GM21825 (cell line): Measurements from ENCODE around the gene PI16.
A peak's percentile ranks its signal among the peaks of the same experiment; 100 is the strongest.

ENCODE experiments used
- ATAC-seq: cut with Tn5 transposase; IDR thresholded peaks from one replicate; pipeline ENCODE4 v1.9.1; 2021; ENCODE audit warnings: mild to moderate bottlenecking, moderate library complexity; ENCODE audit not compliant: unreplicated experiment

The PI16 gene, protein sequence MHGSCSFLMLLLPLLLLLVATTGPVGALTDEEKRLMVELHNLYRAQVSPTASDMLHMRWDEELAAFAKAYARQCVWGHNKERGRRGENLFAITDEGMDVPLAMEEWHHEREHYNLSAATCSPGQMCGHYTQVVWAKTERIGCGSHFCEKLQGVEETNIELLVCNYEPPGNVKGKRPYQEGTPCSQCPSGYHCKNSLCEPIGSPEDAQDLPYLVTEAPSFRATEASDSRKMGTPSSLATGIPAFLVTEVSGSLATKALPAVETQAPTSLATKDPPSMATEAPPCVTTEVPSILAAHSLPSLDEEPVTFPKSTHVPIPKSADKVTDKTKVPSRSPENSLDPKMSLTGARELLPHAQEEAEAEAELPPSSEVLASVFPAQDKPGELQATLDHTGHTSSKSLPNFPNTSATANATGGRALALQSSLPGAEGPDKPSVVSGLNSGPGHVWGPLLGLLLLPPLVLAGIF

GRCh38 chr6:36954262-36954931, at the start of gene PI16:
TSS of gene PI16 (plus strand) at chr6:36954738. CDS start at chr6:36954761, 23 bp downstream.
- no peak for ATAC-seq

- ATAC-seq = no peak
Measured at GRCh38 chr6:36904851-36905393, 49.6 kb upstream of the PI16 start.

DNA sequence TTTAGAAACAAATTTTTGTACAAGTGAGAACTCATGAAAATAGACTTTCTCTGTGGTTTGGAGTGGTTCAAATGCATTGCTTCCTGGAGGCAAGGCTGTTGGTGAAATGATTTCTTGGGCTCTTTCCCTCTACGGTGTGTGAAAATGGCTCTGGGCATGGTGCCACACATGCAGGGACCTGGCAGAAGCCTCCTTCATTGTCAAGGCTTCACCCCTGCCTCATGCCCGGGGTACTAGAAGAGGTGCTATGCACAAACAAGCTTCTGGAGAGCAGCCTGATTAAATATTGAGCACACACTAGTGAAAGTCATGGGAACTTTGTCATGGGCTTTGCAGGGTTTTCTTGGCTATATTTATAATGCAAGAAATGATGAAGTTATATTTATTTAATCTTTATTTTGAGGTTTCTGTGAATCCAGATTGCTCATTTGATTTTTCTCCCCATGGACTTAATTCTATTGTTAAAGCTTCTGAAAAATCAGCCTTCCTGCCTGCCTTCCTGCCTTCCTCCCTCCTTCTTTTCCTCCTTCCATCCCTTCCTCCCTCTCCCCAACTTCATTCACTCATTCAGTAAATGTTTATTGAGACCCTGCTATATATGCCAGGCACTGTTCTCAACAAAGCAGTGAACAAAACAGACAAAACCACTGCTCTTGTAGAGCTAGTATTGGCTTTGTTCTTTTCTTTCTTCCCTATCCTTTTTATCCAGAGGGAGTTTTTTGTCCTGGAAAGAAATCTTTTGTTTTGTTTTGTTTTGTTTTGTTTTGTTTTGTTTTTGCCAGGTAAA, 47.8 kb upstream of the PI16 start:
- ATAC-seq = no peak

DNA sequence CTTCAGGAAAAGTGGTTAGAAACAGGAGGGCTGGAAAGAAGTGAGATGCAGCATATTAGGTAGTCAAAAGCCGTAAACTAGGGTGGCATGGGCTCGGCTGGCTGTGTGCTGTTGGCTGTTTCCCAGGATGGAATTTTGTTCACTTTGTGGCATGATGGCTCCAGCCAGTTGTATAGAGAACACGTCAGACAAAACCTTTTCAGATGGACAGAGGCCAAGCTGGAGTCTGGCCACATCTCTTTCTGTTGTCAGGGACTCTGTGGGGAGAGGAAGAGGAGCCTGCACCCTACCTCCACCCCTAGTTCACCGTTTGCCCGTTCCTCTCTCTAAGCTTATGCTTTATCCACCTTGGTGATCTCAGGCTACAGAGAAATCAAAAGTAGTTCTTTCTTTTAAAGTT, 46.8 kb upstream of the PI16 start:
- no peak for ATAC-seq

DNA sequence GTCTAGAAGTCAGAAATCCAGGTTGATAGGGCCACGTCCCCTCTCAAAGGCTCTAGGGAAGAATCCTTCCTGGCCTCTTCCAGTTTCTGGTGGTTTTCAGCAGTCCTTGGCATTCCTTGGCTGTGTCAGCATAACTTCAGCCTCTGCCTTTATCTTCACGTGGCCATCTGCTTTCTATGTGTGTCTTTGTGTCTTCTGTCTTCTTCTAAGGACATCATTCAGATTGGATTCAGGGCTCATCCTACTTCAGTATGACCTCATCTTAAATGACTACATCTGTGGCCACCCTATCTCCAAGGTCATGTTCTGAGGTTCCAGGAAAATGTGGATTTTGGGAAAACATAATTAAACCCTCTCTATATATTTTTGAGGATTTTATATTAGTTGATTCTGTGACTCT, 45.8 kb upstream of the PI16 start:
- ATAC-seq = no peak

GRCh38 chr6:36912030-36912454, 42.5 kb upstream of the PI16 start:
- ATAC-seq = peak; percentile 33

DNA sequence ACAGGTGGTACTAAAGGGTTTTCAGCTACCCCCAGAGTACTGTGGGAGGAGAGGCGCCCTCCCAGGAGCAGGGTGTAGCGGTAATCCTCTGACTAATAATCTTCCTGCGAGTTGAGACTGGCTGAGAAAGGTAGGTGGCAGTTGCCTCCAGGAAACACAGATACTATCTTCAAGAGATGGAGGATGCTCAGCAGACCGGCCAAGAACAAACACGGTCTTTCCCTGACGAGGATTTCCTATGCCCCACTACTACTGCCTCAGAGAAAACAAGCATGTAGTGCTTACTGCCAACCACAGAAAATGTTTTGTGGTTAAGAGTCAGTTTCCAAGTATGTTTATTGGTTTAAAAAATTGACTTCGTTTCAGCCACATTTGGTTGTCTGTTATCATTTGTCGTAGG, 42.0 kb upstream of the PI16 start:
- ATAC-seq = peak; percentile 91

DNA sequence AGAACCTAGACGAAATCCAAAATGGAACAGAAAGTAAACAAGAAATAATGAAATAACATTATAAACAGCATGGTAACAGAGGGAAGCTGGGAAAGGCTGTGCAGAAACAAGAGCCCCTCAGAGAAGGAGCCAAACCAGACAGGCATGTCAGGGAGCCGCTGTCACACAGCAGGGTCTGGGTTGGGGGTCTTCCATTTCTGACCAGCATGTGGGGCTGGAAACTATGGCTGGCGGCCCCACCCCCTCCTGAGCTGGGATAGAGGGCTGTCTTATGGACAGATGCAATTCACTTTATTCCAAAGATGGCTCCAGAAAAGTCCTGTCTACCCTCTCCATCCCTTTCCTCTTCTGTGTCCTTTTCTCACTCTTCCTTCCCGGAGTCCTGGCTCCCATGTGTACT, 41.5 kb upstream of the PI16 start:
- no peak for ATAC-seq

DNA sequence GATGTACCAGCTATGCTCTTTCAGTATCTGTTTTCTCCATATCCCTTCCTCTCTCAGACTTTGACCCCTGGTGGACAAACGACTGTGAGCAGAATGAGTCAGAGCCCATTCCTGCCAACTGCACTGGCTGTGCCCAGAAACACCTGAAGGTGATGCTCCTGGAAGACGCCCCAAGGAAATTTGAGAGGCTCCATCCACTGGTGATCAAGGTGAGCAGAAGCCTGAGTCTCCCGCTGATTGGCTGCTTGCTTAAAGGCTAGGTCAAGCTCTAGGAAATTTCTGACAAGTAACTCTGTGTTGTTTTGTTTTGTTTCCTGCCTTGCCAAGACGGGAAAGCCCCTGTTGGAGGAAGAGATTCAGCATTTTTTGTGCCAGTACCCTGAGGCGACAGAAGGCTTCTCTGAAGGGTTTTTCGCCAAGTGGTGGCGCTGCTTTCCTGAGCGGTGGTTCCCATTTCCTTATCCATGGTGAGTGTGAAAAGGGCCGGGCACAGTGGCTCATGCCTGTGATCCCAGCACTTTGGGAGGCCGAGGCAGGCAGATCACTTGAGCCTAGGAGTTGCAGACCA, 40.2 kb upstream of the PI16 start:
- no peak for ATAC-seq

DNA sequence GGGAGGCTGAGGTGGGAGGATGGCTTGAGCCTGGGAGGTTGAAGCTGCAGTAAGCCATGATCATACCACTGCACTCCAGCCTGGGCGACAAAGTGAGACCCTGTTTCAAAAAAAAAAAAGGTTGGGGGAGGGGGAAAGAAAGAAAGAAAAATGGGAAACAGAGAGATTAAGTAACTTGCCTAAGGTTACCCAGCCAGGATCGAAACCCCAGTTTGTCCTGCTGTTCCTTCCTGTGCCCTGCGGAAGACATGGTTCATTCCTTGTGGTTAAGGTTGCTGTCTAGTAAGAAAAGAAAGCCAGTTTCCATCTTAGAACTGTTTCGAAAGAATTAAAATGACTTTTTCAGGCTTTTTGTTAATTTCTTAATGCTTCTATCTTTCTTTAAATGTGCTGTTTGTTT, 38.9 kb upstream of the PI16 start:
- ATAC-seq = no peak

DNA sequence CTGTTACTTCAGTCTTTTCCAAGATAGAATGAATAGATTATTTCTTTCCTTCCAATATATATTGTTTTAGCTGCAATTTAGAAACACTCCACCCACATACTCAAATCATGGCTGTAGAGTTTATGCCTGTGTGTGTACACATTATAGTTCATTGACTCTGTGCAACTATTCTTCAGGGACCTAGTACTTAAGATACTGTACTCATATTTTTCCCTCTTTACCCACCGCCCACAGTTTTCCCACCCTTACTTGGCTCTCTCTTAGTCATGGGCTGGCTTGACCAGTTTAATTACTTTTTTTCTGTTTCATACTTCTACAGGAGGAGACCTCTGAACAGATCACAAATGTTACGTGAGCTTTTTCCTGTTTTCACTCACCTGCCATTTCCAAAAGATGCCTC, 38.4 kb upstream of the PI16 start:
- ATAC-seq = no peak

GRCh38 chr6:36917541-36918193, 36.9 kb upstream of the PI16 start:
- no peak for ATAC-seq

DNA sequence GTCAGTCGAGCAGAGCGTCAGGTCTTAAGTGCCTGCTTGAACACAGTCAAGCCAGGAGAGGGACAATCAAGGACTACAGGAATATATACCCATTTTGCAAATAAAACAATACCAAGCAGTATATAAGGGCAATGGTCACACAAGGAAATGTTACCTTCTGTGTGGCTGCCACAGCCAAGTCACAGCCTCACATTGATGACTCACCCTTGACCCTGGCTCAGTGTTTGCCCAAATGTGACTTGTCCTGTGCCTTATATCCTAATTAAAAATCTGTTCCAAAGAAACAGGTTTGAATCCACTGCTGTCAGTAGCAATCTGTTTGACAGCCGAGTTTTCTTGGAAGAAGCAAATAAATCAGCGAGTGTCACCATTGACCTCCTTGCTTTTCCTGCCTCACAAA, 34.5 kb upstream of the PI16 start:
- no peak for ATAC-seq

GRCh38 chr6:36920546-36920945, 34.0 kb upstream of the PI16 start:
- no peak for ATAC-seq

DNA sequence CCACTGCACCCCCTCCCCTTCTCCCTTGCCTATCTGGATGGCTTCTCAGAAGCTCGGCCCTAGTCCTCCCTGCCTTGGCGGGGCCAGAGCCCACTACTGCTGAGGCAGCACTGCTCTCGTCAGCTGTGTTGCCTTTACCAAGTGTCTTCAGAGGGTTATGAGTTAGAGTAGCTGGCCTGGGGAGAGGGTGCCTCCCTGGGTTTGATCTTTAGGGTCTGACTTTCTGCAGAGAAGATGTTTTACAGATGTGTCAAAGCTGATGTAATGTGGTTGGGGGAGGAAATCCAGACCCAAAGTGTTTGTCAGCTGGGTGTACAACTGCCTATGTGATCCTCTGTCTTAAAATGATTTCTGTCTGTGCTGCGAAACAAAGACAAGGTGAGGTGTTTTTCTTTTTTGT, 30.4 kb upstream of the PI16 start:
- ATAC-seq = no peak

DNA sequence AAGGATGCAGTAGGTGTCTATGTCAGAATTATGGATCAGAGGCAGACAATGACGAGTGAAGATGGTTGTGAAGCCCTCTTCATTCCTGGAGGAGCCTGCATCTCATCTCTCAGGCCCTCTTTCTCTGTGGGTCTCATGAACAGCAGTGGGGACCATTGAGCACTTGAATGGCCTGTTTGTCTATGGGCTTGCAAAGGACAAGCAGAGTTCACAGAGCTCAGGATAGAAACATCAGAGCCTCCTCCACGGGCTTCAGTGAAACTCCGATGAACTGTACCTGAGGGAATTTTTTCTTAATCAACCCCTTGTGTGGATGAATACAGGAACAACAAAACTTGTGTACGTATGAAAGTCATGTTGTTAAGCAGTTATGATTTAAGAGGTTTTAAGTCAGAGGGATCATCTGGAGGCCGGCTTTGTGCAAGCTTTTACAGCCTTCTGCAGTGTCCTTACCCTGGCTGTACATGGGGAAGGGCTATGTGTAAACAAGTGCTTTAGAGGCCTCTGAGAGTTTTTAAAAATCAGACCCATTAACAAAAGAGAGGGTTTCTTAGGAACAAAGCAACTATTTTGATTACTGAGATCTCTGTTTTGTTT, 29.7 kb upstream of the PI16 start:
- no peak for ATAC-seq

- no peak for ATAC-seq
Measured at GRCh38 chr6:36925809-36926208, 28.7 kb upstream of the PI16 start.

DNA sequence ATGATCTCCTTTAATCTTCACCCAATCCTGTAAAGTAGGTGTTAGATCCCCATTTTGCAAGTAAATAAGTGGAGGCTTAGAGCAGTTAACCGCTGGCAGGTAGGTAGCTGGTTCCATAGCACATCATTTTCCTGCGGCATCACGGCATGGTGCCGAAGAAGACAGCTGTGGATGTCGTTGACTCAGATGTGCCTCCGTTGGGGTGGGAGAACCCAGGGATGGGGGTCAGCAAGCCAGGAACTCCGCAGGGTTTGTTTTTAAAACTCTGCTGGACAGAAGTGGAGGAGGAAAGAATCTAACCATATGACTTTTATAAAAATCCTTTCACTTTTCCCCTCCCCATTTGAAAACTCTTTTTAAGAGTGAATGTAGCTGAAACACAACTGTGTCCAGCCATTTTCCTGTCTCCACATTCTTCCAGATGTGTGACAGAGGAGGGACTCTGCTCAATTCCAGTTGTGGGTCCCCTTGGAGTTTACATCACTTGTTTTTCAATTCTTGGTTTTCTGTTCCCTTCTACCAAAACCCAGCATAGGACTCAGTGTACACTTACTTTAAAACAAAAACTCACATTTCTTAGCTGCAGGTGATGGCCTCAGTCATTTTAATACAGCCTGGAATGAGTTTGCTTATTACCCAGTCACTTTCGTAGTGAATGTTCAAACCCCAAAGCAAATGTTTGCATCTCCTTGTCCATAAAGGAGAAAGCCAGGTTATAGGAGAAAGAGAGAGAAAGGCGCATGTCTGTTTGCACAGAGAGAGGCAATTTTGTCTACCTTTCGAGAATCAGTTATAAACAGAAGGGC, 27.6 kb upstream of the PI16 start:
- no peak for ATAC-seq
